22Rv1 (cell line): ENCODE measurements around the gene TRANK1.

Experiments
- ZFX ChIP-seq: fragments of 450-650 bp; IDR thresholded peaks from 2 replicates; pipeline ENCODE4 v1.6.1; 2017; ENCODE audit warnings: antibody characterized with exemption, borderline replicate concordance
- TF ChIP-seq, protein P1 (sequence below): fragments of 450-650 bp; IDR thresholded peaks from 2 replicates; pipeline ENCODE4 v1.5.1; 2017; ENCODE audit warnings: mild to moderate bottlenecking

DNA sequence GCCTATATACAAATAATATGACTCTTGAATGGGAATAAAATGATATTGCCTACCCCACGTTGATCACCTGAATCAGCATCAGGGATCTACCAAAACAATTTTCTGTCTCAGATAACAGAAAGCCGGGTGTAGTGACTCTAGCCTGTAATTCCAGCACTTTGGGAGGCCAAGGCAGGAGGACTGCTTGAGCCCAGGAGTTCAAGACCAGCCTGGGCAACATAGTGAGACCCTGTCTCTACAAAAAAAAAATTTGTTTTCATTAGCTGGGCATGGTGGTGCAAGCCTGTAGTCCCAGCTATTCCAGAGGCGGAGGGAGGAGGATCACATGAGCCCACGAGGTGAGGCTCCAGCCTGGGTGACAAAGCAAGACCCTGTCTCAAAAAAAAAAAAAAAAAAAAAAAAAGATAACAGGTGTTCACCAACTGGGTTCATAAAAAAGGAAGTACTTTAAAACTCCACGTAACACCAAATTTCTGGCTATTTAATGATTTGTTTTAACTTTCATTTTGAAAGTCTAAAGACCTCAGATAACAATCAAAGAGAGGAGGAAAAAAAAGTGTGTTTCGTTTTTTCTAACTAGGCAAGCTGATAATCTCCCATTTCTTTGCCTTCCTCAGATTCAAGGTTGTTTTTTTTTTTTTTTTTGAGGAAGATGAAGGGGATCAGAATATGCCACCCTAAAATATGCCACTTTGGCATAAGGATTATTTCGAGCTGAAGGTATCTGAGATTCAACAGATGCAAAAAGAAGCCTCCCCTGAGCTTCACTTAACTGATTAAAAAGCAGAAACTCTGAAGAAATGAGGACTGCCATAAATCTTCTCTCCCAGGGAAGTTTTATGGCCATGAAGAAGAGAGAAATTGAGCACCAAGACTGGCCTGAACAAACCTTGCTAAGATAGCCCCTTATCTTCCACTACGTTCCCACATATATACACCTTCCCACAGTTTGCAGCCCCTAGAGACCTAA, 44.1 kb downstream of the TRANK1 start:
- TF ChIP-seq, protein P1, sequence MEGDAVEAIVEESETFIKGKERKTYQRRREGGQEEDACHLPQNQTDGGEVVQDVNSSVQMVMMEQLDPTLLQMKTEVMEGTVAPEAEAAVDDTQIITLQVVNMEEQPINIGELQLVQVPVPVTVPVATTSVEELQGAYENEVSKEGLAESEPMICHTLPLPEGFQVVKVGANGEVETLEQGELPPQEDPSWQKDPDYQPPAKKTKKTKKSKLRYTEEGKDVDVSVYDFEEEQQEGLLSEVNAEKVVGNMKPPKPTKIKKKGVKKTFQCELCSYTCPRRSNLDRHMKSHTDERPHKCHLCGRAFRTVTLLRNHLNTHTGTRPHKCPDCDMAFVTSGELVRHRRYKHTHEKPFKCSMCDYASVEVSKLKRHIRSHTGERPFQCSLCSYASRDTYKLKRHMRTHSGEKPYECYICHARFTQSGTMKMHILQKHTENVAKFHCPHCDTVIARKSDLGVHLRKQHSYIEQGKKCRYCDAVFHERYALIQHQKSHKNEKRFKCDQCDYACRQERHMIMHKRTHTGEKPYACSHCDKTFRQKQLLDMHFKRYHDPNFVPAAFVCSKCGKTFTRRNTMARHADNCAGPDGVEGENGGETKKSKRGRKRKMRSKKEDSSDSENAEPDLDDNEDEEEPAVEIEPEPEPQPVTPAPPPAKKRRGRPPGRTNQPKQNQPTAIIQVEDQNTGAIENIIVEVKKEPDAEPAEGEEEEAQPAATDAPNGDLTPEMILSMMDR: no peak
- TF ChIP-seq ZFX: no peak
